ENCODE results near the gene NFKB2.

GRCh38 chr10:102450124-102450373 lies 54.5 kb downstream of the NFKB2 start:
- no peak for TF ChIP-seq CTCF (IDR thresholded peaks at IDR 0.05)
- no peak for TF ChIP-seq POLR2A (IDR thresholded peaks at IDR 0.05)
- no peak for TF ChIP-seq EP300 (IDR thresholded peaks at IDR 0.05)
